Measurements from ENCODE around the gene MPPED1.

DNA sequence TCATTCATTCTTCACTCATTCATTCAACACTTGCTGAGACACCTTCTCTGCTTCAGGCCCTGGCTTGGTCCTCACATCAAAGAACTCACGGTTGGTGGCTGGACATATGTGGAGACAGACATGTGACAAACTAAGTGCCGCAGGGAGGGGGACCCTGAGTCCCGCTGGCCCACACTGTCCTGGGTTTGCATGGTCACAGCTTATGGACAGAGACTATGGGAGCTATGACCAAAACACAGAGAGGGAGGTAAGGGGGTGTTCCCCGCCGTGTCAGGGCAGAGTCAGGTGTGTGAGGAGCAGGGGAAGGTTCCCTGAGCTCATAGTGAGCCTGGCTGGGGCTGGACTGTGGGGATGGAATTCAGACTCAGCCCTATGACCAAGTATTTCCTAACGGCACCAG is 123.1 kb downstream of the MPPED1 start:
- TF ChIP-seq, protein P1, sequence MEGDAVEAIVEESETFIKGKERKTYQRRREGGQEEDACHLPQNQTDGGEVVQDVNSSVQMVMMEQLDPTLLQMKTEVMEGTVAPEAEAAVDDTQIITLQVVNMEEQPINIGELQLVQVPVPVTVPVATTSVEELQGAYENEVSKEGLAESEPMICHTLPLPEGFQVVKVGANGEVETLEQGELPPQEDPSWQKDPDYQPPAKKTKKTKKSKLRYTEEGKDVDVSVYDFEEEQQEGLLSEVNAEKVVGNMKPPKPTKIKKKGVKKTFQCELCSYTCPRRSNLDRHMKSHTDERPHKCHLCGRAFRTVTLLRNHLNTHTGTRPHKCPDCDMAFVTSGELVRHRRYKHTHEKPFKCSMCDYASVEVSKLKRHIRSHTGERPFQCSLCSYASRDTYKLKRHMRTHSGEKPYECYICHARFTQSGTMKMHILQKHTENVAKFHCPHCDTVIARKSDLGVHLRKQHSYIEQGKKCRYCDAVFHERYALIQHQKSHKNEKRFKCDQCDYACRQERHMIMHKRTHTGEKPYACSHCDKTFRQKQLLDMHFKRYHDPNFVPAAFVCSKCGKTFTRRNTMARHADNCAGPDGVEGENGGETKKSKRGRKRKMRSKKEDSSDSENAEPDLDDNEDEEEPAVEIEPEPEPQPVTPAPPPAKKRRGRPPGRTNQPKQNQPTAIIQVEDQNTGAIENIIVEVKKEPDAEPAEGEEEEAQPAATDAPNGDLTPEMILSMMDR (conservative IDR thresholded peaks at IDR 0.05; ENCODE audit: low read depth, low read length) = no peak
- no peak for TF ChIP-seq EZH2 (IDR thresholded peaks at IDR 0.05; ENCODE audit: borderline replicate concordance, low read depth, low read length, poor library complexity, severe bottlenecking)

Measured in A673 (cell line).